ENCODE results near the gene MAPK12. TPM values are rescaled to one million over a fixed set of nuclear protein-coding genes. Genes with fewer than 3 reads are reported as not detected.

The MAPK12 gene
- total and polyA plus RNA-seq, 2 donors (not counting 1 experiment from before 2014, with no cell fraction given): 16.4 to 30.1 TPM

- no peak for DNase-seq (ENCODE audit: low read depth in 2 of 2)
- Histone ChIP-seq H3K4me1 (ENCODE audit: control insufficient read depth, extremely low read depth, insufficient read depth, low read length) (peaks cover 52% of the 10 kb centered on the region), H3K4me2 (ENCODE audit: extremely low read depth, insufficient read depth, low read length) (peak overlapping the region; percentile 51), H3K36me3 (ENCODE audit: control insufficient read depth, insufficient read depth, low read length) (peaks cover 10% of the 10 kb centered on the region), H3K79me2 (ENCODE audit: control insufficient read depth, insufficient read depth, low read length) (peaks cover 95% of the 10 kb centered on the region), H2AFZ (ENCODE audit: low read length) (no peak overlapping the region), H3K4me3 (replicated peaks in 1 of 4; ENCODE audit: control extremely low read depth in 1 of 4, insufficient read depth in 1 of 4, low read depth in 3 of 4, low read length in 4 of 4) (peak overlapping the region in 1 of 4 experiments; percentile 40), H4K20me1 (ENCODE audit: control insufficient read depth, extremely low read depth, insufficient read depth, low read length) (peaks cover 2% of the 10 kb centered on the region), H3K9ac (ENCODE audit: insufficient read depth, low read length) (peak overlapping the region; percentile 7), H3K27ac (ENCODE audit: insufficient read depth, low read length) (no peak overlapping the region), H3K9me3 (ENCODE audit: control insufficient read depth, insufficient read depth, low read depth, low read length) (no peaks in the 10 kb centered on the region), H3K27me3 (ENCODE audit: control insufficient read depth, insufficient read depth, low read length) (no peaks in the 10 kb centered on the region)
- TF ChIP-seq, protein P1, sequence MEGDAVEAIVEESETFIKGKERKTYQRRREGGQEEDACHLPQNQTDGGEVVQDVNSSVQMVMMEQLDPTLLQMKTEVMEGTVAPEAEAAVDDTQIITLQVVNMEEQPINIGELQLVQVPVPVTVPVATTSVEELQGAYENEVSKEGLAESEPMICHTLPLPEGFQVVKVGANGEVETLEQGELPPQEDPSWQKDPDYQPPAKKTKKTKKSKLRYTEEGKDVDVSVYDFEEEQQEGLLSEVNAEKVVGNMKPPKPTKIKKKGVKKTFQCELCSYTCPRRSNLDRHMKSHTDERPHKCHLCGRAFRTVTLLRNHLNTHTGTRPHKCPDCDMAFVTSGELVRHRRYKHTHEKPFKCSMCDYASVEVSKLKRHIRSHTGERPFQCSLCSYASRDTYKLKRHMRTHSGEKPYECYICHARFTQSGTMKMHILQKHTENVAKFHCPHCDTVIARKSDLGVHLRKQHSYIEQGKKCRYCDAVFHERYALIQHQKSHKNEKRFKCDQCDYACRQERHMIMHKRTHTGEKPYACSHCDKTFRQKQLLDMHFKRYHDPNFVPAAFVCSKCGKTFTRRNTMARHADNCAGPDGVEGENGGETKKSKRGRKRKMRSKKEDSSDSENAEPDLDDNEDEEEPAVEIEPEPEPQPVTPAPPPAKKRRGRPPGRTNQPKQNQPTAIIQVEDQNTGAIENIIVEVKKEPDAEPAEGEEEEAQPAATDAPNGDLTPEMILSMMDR (conservative IDR thresholded peaks at IDR 0.05 in 1 of 2, IDR thresholded peaks at IDR 0.05 in 1 of 2; ENCODE audit: low read depth in 1 of 2, low read length in 2 of 2): no peak
- no peak for TF ChIP-seq EZH2 (IDR thresholded peaks at IDR 0.05; ENCODE audit: low read length, missing control alignments)
Measured at GRCh38 chr22:50299785-50300619, 38.5 kb upstream of the MAPK12 start.

DNA sequence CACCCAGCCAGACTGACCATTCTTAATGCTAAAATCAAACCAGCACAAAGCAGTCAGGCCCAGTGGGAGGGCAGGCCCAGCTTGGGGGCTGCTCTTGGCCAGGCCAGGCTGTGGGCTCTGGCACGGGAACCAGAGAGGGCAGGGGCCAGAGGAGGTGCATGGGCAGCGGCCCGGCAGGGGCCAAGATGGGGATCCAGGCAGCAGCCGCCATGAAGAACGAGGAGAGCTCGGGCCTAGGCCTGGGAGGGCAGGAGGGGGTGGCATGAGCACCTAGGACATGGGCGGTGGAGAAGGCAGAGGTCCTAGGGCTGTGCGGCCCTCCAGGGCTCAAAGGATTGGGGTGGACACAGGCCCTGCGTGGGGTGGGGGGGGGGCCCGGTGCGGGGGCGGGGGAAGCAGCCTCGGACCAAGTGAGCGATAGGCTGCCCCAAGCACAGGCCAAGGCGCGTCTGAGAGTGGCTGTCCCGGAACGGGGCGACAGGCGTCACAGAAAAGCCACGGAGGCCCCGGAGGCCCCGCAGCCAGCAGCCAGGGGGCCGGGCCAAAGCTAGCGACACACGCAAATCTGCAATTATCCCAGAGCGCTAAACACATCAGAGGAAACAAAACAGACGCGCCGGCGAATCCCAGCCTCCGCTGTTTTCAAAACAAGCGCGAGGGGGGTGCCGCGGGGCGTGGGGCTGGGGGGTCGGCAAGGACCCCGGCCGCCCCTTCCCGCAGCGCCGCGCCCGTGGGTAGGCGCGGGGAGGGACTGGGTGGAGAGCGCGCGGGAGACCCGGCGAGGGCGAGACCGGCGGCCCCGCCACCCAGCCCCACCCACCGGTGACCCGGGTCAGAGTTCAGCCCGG, 37.7 kb upstream of the MAPK12 start:
- peaks cover 2% of the 10 kb centered on the region for H4K20me1 ChIP-seq (ENCODE audit: control insufficient read depth, extremely low read depth, insufficient read depth, low read length)
- no peaks in the 10 kb centered on the region for H3K27me3 ChIP-seq (ENCODE audit: control insufficient read depth, insufficient read depth, low read length)
- peak overlapping the region in 1 of 4 experiments; percentile 40 for H3K4me3 ChIP-seq (replicated peaks in 1 of 4; ENCODE audit: control extremely low read depth in 1 of 4, insufficient read depth in 1 of 4, low read depth in 3 of 4, low read length in 4 of 4)
- no peak overlapping the region for H2AFZ ChIP-seq (ENCODE audit: low read length)
- peaks cover 96% of the 10 kb centered on the region for H3K79me2 ChIP-seq (ENCODE audit: control insufficient read depth, insufficient read depth, low read length)
- peaks cover 6% of the 10 kb centered on the region for H3K36me3 ChIP-seq (ENCODE audit: control insufficient read depth, insufficient read depth, low read length)
- peaks cover 49% of the 10 kb centered on the region for H3K4me1 ChIP-seq (ENCODE audit: control insufficient read depth, extremely low read depth, insufficient read depth, low read length)
- DNase-seq (ENCODE audit: low read depth in 2 of 2): peak in 1 of 2 donors; percentile 18
- H3K9ac ChIP-seq (ENCODE audit: insufficient read depth, low read length): no peak overlapping the region
- H3K27ac ChIP-seq (ENCODE audit: insufficient read depth, low read length): no peak overlapping the region
- H3K4me2 ChIP-seq (ENCODE audit: extremely low read depth, insufficient read depth, low read length): peak overlapping the region; percentile 51
- H3K9me3 ChIP-seq (ENCODE audit: control insufficient read depth, insufficient read depth, low read depth, low read length): no peaks in the 10 kb centered on the region
- no peak for TF ChIP-seq EZH2 (IDR thresholded peaks at IDR 0.05; ENCODE audit: low read length, missing control alignments)
- TF ChIP-seq, protein P1 (conservative IDR thresholded peaks at IDR 0.05 in 1 of 2, IDR thresholded peaks at IDR 0.05 in 1 of 2; ENCODE audit: low read depth in 1 of 2, low read length in 2 of 2): no peak

GRCh38 chr22:50298266-50298637, 36.8 kb upstream of the MAPK12 start:
- TF ChIP-seq, protein P1 (conservative IDR thresholded peaks at IDR 0.05 in 1 of 2, IDR thresholded peaks at IDR 0.05 in 1 of 2; ENCODE audit: low read depth in 1 of 2, low read length in 2 of 2): no peak
- Histone ChIP-seq H3K4me2 (ENCODE audit: extremely low read depth, insufficient read depth, low read length) (no peak overlapping the region), H3K9me3 (ENCODE audit: control insufficient read depth, insufficient read depth, low read depth, low read length) (no peaks in the 10 kb centered on the region), H3K4me1 (ENCODE audit: control insufficient read depth, extremely low read depth, insufficient read depth, low read length) (peaks cover 46% of the 10 kb centered on the region), H3K79me2 (ENCODE audit: control insufficient read depth, insufficient read depth, low read length) (peaks cover 92% of the 10 kb centered on the region), H3K27ac (ENCODE audit: insufficient read depth, low read length) (no peak overlapping the region), H3K4me3 (replicated peaks in 1 of 4; ENCODE audit: control extremely low read depth in 1 of 4, insufficient read depth in 1 of 4, low read depth in 3 of 4, low read length in 4 of 4) (no peak overlapping the region), H3K27me3 (ENCODE audit: control insufficient read depth, insufficient read depth, low read length) (no peaks in the 10 kb centered on the region), H3K9ac (ENCODE audit: insufficient read depth, low read length) (no peak overlapping the region), H3K36me3 (ENCODE audit: control insufficient read depth, insufficient read depth, low read length) (peaks cover 7% of the 10 kb centered on the region), H2AFZ (ENCODE audit: low read length) (no peak overlapping the region), H4K20me1 (ENCODE audit: control insufficient read depth, extremely low read depth, insufficient read depth, low read length) (peaks cover 2% of the 10 kb centered on the region)
- no peak for DNase-seq (ENCODE audit: low read depth in 2 of 2)

Data from fibroblast of lung (primary cell).